AG04449 (cell line): ENCODE results near the gene AUNIP.

ENCODE experiments used
- CTCF ChIA-PET: fragments of 350-600 bp; formaldehyde crosslinking; extraction: SDS; loops from one replicate; lab custom pipeline; 2021; ENCODE audit warnings: antibody characterized with exemption; lab: Yijun Ruan, JAX
- POLR2A ChIA-PET: fragments of 400-600, 350-600 bp; formaldehyde crosslinking; extraction: SDS; loops from one replicate; lab custom pipeline; 2020; ENCODE audit warnings: antibody characterized with exemption, inconsistent platforms; lab: Yijun Ruan, JAX
- DNase-seq: peaks from one replicate; pipeline ENCODE4 v3.0.0-alpha.2; 2010; ENCODE audit warnings: low read depth, low spot score
- H3K4me3 ChIP-seq: 2 replicates; pipeline ENCODE4 v1.5.1; 2011; ENCODE audit warnings: low read depth, mild to moderate bottlenecking, control low read depth, low read length
- TF ChIP-seq, protein P1 (sequence below): IDR thresholded peaks from one replicate; pipeline ENCODE4 v1.5.1; 2011; ENCODE audit warnings: mild to moderate bottlenecking, moderate library complexity, low read length, control low read depth, inconsistent platforms; ENCODE audit not compliant: insufficient read depth; ENCODE audit errors: missing control alignments

Gene AUNIP

GRCh38 chr1:25819491-25820246 lies 39.6 kb downstream of the AUNIP start, which contains the start of gene MTFR1L:
Gene MTFR1L, plus strand, starts transcription at chr1:25819954. Its CDS starts 3,151 bp downstream, at chr1:25823105.
- H3K4me3 ChIP-seq = peak within 1 kb of the TSS; percentile 91
- TF ChIP-seq, protein P1, sequence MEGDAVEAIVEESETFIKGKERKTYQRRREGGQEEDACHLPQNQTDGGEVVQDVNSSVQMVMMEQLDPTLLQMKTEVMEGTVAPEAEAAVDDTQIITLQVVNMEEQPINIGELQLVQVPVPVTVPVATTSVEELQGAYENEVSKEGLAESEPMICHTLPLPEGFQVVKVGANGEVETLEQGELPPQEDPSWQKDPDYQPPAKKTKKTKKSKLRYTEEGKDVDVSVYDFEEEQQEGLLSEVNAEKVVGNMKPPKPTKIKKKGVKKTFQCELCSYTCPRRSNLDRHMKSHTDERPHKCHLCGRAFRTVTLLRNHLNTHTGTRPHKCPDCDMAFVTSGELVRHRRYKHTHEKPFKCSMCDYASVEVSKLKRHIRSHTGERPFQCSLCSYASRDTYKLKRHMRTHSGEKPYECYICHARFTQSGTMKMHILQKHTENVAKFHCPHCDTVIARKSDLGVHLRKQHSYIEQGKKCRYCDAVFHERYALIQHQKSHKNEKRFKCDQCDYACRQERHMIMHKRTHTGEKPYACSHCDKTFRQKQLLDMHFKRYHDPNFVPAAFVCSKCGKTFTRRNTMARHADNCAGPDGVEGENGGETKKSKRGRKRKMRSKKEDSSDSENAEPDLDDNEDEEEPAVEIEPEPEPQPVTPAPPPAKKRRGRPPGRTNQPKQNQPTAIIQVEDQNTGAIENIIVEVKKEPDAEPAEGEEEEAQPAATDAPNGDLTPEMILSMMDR = no peak
- POLR2A ChIA-PET = interaction anchor here (0.7 to 1.8 kb wide), 5 partner anchors 9 to 573 kb away, joined by 3 to 7 read pairs (median 4); partner anchors contain the start of genes PAQR7 and RSRP1
- no peak for DNase-seq
- CTCF ChIA-PET = interaction anchor here (0.8 to 3.9 kb wide), 8 partner anchors 8 to 211 kb away, joined by 3 to 17 read pairs (median 5); no protein-coding TSS in a partner anchor

DNA sequence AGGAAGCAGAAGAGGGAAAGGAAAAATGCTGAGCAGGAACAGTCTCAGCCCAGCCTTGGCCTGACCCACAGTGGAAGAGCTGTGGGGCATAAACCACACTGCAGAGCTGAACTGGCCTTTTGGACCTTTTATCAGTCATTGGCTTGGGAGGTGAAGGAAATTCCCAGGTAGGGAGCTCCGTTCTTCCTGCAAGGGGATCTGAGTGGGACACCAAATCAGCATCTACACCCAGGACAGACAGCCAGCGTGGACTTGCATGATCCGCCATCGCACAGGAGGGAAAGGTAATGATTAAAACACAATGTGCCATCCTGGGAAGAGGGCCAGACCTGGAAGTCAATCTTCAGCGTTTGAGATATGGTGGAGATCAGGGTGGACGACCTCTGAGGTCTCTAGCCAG lies 40.7 kb downstream of the AUNIP start:
- ChIA-PET POLR2A (interaction anchor here (0.7 to 0.8 kb wide), 2 partner anchors 109 to 210 kb away, joined by 3 read pairs; no protein-coding TSS in a partner anchor), CTCF (interaction anchor here (0.6 to 2.6 kb wide), 4 partner anchors 9 to 210 kb away, joined by 3 to 12 read pairs (median 4); no protein-coding TSS in a partner anchor)
- DNase-seq = no peak
- TF ChIP-seq, protein P1 = no peak
- peak overlapping the region; percentile 91 for H3K4me3 ChIP-seq

DNA sequence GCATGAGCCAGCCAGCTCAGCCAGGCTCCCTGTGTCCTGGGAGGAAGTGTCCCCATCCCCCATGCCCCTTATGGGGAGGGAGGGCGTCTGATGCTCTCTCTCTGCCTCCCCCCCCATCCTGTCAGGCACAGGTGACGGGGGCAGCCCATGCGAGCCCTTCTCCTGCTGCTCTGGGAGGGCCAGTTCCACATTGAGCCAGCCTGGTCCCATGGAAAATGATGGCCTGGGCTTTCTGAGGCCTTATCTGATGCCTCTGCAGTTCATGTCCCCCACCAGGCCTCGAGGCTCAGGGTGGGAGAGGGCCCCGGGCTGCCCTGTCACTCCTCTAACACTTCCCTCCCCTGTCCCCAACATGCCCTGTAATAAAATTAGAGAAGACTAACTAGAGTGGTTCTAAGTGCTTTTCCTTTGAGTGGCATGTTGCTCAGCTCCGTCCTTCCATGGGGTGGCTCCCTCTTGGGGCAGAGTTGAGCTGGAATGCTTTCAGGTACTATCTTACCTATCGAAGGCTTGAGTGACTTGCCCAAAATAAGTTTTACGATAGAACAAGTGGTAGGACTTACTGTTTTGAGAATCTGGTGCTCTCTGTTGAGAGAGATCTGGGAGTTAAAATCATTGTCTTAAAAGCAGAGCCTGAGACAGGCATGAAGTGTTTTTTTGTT lies 41.3 kb downstream of the AUNIP start:
- CTCF ChIA-PET = interaction anchor here (0.6 to 2.6 kb wide), 4 partner anchors 9 to 209 kb away, joined by 3 to 12 read pairs (median 4); no protein-coding TSS in a partner anchor
- no peak overlapping the region for H3K4me3 ChIP-seq
- DNase-seq = no peak
- POLR2A ChIA-PET = no interaction called here
- TF ChIP-seq, protein P1 = no peak

GRCh38 chr1:25816112-25816718 lies 43.0 kb downstream of the AUNIP start:
- CTCF ChIA-PET = no interaction called here
- no peak for DNase-seq
- TF ChIP-seq, protein P1 = no peak
- H3K4me3 ChIP-seq = no peak overlapping the region
- POLR2A ChIA-PET = no interaction called here

- POLR2A ChIA-PET = interaction anchor here (0.6 kb wide), 1 partner anchor 126 kb away, joined by 3 read pairs; no protein-coding TSS in a partner anchor
- H3K4me3 ChIP-seq = no peak overlapping the region
- no peak for DNase-seq
- TF ChIP-seq, protein P1 = no peak
- CTCF ChIA-PET = interaction anchor here (1.5 to 24.7 kb wide), 3 partner anchors 10 to 203 kb away, joined by 3 to 468 read pairs (median 4); partner anchors contain the start of gene MAN1C1
Observed at GRCh38 chr1:25815208-25816111, 43.8 kb downstream of the AUNIP start.
